ENCODE data around the gene WDR64. TPM values are rescaled to one million over a fixed set of nuclear protein-coding genes. Genes with fewer than 3 reads are reported as not detected.

The WDR64 gene
- total and polyA plus RNA-seq, 12 donors: 0.11 to 0.24 (median 0.12) TPM; not detected in 8

GRCh38 chr1:241717975-241718374, 65.9 kb downstream of the WDR64 start:
- H3K4me3 ChIP-seq: no peak overlapping the region
- intact Hi-C loops (cut with DNase I): no loop called here

GRCh38 chr1:241721011-241721410, 68.9 kb downstream of the WDR64 start:
- Histone ChIP-seq H3K27me3 (no peaks in the 10 kb centered on the region), H3K4me3 (no peak overlapping the region), H3K9me3 (replicated peaks in 1 of 3) (no peaks in the 10 kb centered on the region), H3K36me3 (replicated peaks in 1 of 2) (no peaks in the 10 kb centered on the region), H3K4me1 (replicated peaks in 1 of 2) (no peaks in the 10 kb centered on the region), H3K27ac (no peak overlapping the region)
- no peak for TF ChIP-seq POLR2A (IDR thresholded peaks at IDR 0.05)
- TF ChIP-seq CTCF (IDR thresholded peaks at IDR 0.05): no peak
- WGBS, 4 donors: 91 to 94% (median 92%) methylated on average over 3 of the region's 3 CpGs
- DNase-seq: no peak
- intact Hi-C loops (cut with DNase I): no loop called here

More at GRCh38 chr1:241717975-241718374, 65.9 kb downstream of the WDR64 start:
- no peaks in the 10 kb centered on the region for H3K4me1 ChIP-seq (replicated peaks in 1 of 2)
- H3K27ac ChIP-seq: no peak overlapping the region
- no peaks in the 10 kb centered on the region for H3K36me3 ChIP-seq (replicated peaks in 1 of 2)
- WGBS, 4 donors: 78 to 86% (median 82%) methylated on average over 5 of the region's 5 CpGs
- H3K27me3 ChIP-seq: no peaks in the 10 kb centered on the region
- H3K9me3 ChIP-seq (replicated peaks in 1 of 3): no peaks in the 10 kb centered on the region
- DNase-seq: no peak
- no peak for TF ChIP-seq POLR2A (IDR thresholded peaks at IDR 0.05)
- TF ChIP-seq CTCF (IDR thresholded peaks at IDR 0.05): no peak

- no peak for DNase-seq
- H3K9me3 ChIP-seq (replicated peaks in 1 of 3): no peaks in the 10 kb centered on the region
- WGBS, 4 donors: 41 to 75% (median 52%) methylated on average over 4 of the region's 4 CpGs
- H3K4me1 ChIP-seq (replicated peaks in 1 of 2): no peaks in the 10 kb centered on the region
- no peak overlapping the region for H3K27ac ChIP-seq
- H3K36me3 ChIP-seq (replicated peaks in 1 of 2): no peaks in the 10 kb centered on the region
- no peak overlapping the region for H3K4me3 ChIP-seq
- intact Hi-C loops (cut with DNase I): no loop called here
- TF ChIP-seq CTCF (IDR thresholded peaks at IDR 0.05): no peak
- TF ChIP-seq POLR2A (IDR thresholded peaks at IDR 0.05): no peak
- H3K27me3 ChIP-seq: no peaks in the 10 kb centered on the region
Measured at GRCh38 chr1:241722947-241723346, 70.9 kb downstream of the WDR64 start.

- Histone ChIP-seq H3K27ac (no peak overlapping the region), H3K27me3 (no peaks in the 10 kb centered on the region), H3K36me3 (replicated peaks in 1 of 2) (no peaks in the 10 kb centered on the region), H3K4me1 (replicated peaks in 1 of 2) (no peaks in the 10 kb centered on the region), H3K9me3 (replicated peaks in 1 of 3) (no peaks in the 10 kb centered on the region), H3K4me3 (no peak overlapping the region)
- intact Hi-C loops (cut with DNase I): no loop called here
- no peak for DNase-seq
- TF ChIP-seq CTCF (IDR thresholded peaks at IDR 0.05) (no peak), POLR2A (IDR thresholded peaks at IDR 0.05) (no peak)
- 51 to 61% (median 59%) methylated on average over 4 of the region's 4 CpGs for WGBS, 4 donors
Measured at GRCh38 chr1:241724741-241725356, 72.8 kb downstream of the WDR64 start.
